ENCODE measurements around the gene POLE2. TPM values are rescaled to one million over a fixed set of nuclear protein-coding genes. Genes with fewer than 3 reads are reported as not detected.
"Not testable (repeated sequence)": the region's sequence is repeated elsewhere in the genome, so short reads cannot be mapped to it uniquely, and the experiment has no call there.

Gene POLE2
- total RNA-seq, 1 donor = 17.3 TPM

DNA sequence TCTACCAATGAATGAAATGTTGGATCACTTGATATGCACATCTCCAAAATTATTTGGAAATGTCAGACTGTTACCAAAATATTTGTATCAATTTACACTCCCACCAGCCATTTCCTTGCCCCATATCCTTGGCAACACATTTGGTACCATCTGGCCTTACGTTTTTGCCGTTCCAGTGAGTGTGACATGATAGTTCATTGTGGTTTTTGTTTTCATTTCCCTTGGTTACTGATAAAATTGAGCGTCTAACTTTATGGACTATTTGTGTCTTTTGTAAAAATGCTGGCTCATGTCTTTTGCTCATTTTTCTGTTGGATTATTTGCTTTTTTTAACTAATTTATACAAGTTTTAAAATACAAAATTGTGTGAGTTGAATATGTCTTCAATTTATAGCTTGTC lies 16.0 kb upstream of the POLE2 start:
- DNase-seq (ENCODE audit: low read depth) = peak; percentile 50
- H3K4me3 ChIP-seq (ENCODE audit: low read depth, low read length) = no peak overlapping the region
- TF ChIP-seq, protein P1, sequence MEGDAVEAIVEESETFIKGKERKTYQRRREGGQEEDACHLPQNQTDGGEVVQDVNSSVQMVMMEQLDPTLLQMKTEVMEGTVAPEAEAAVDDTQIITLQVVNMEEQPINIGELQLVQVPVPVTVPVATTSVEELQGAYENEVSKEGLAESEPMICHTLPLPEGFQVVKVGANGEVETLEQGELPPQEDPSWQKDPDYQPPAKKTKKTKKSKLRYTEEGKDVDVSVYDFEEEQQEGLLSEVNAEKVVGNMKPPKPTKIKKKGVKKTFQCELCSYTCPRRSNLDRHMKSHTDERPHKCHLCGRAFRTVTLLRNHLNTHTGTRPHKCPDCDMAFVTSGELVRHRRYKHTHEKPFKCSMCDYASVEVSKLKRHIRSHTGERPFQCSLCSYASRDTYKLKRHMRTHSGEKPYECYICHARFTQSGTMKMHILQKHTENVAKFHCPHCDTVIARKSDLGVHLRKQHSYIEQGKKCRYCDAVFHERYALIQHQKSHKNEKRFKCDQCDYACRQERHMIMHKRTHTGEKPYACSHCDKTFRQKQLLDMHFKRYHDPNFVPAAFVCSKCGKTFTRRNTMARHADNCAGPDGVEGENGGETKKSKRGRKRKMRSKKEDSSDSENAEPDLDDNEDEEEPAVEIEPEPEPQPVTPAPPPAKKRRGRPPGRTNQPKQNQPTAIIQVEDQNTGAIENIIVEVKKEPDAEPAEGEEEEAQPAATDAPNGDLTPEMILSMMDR (IDR thresholded peaks at IDR 0.05; ENCODE audit: insufficient read depth, low read depth, low read length) = no peak

DNA sequence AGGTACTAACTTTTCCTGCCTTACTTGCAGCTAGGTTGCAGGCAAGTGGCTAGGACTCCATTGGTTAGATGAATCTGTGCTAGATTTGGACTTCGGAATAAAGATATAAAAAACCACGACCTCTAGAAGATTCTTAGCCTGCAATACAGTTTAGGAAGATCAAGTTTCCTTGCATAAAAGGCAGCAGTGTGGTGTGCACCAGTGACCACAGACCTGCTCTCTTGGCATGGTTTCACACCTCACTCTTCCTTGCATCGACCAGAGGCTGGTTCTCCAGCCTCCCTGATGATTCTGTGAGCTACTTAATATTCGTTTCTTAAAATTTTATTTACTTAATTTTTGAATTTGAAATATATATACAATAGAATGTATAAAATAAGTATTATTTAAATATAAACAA lies 14.7 kb upstream of the POLE2 start:
- DNase-seq (ENCODE audit: low read depth) = no peak
- no peak overlapping the region for H3K4me3 ChIP-seq (ENCODE audit: low read depth, low read length)
- TF ChIP-seq, protein P1 (IDR thresholded peaks at IDR 0.05; ENCODE audit: insufficient read depth, low read depth, low read length) = no peak

DNA sequence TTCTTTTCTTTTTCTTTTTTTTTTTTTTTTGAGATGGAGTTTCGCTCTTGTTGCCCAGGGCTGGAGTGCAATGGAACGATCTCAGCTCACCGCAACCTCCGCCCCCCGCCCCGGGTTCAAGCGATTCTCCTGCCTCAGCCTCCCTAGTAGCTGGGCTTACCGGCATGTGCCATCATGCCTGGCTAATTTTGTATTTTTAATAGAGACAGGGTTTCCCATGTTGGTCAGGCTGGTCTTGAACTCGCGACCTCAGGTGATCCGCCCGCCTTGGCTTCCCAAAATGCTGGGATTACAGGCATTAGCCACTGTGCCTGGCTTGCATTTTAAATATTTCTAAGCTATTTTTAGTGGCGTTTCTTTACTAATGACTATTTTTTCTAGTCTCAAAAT lies 5.7 kb upstream of the POLE2 start:
- not testable (repeated sequence) for DNase-seq (ENCODE audit: low read depth)

DNA sequence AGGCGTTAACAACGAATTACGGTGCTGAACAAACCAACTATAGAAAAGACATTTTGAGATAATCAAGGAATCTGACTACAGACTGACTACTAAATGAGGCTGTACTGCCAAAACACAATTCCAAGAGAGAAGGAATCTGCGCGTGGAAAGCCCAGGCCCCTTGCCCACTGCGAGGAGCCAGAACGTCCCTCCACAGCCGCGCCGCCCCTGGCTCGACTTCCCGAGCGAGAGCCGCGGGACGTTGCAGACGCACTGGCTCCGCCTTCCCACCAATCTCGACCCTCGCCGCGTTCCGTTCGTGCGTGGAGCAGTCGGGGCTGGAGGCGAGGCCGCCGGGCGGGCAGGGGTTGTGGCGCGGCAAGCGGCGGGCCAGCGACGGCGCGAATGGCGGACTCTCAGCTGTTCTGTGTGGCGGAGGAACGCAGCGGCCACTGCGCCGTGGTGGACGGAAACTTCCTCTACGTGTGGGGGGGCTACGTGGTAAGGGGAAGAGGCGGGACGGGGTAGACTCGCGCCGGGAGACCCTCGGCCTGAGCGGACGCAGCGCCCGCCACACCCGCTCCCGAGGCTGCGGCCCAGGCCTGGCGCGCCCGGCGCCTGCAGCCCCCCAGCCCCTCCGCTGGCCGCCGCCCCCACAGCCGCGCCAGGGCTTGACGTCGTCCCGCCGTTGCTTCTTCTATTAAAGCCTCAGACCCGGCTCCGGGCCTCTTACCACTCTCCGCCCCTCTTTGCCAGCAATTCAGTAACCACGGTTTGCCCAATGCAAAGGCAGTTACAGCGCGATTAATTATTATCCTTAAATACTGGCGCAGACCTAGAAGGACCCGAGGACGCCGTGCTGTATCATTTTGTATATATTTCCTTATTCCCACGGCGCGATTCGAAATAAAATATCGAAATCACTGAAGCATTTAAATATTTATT lies 5.1 kb upstream of the POLE2 start, which contains the start of gene KLHDC1:
TSS of gene KLHDC1 (plus strand) at position 310 of the 924 bp plus-strand sequence. CDS start at position 385, 75 bp downstream.
- TF ChIP-seq, protein P1 (IDR thresholded peaks at IDR 0.05; ENCODE audit: insufficient read depth, low read depth, low read length) = no peak
- peak; percentile 81 for DNase-seq (ENCODE audit: low read depth)
- H3K4me3 ChIP-seq (ENCODE audit: low read depth, low read length) = peak within 1 kb of the TSS; percentile 73

More for the DNA sequence above, 5.7 kb upstream of the POLE2 start:
- peak overlapping the region; percentile 73 for H3K4me3 ChIP-seq (ENCODE audit: low read depth, low read length)

DNA sequence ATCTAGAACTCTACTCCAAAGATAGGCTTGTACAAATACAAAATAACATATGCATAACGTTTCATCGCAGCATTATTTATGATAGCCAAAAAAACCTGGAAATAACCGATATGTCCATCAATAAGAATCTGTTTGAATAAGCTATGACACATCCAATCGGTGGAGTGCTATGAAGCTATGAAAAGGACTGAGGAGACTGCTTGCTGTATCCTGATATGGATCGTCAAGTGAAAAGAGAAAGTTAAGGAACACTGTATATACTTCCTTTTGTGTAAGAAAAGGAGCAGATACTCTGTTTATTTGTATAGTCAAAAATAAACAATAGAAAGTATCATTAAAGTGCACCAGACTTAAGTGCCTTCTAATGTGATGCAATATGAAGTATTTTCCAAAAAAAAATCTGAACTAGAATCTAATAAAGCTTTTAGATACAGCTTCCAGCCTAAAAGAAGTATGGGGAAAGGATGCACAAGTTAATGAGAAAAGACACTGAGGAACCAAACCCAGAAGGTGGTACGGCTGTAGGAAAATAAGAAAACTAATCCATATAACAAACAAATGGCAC lies 4.3 kb upstream of the POLE2 start:
- TF ChIP-seq, protein P1 (IDR thresholded peaks at IDR 0.05; ENCODE audit: insufficient read depth, low read depth, low read length) = no peak
- peak overlapping the region; percentile 73 for H3K4me3 ChIP-seq (ENCODE audit: low read depth, low read length)
- peak; percentile 37 for DNase-seq (ENCODE audit: low read depth)

DNA sequence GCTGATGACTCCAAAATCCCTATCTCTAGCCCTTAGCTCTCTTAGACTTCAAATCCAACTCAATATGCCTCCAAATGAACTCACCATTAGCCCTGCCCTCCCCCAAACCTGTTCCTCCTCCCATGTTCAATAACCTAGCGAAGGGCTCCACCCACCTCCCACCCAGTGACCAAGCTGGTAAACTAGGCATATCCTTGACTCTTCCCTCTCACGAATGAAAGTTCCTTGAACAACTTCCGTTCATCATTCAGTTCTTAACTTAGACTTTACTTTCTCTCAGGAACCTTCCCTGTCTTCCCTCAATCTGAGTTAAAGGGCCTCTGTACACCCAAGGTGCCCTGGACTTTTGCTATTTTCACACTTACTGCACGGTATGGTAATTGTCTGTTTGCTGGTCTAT lies 3.0 kb upstream of the POLE2 start:
- DNase-seq (ENCODE audit: low read depth) = no peak
- H3K4me3 ChIP-seq (ENCODE audit: low read depth, low read length) = no peak overlapping the region
- TF ChIP-seq, protein P1 (IDR thresholded peaks at IDR 0.05; ENCODE audit: insufficient read depth, low read depth, low read length) = no peak

DNA sequence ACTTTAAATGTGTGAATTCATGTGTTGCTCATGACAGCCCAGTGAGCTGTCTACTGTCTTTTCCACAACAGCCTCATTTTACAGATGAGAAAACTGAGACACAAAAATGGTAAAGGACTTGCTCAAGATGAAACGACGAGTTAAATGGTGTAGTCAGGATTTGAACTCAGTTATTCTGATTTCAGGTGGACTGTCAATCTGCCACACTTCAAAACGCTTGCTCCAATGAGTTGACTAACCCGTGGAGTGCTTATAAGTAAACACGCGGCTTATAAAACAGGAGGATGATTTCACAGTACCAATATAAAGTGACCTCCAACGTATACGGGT lies 652 bp upstream of the POLE2 start:
- no peak for DNase-seq (ENCODE audit: low read depth)
- H3K4me3 ChIP-seq (ENCODE audit: low read depth, low read length) = no peak overlapping the region
- TF ChIP-seq, protein P1 (IDR thresholded peaks at IDR 0.05; ENCODE audit: insufficient read depth, low read depth, low read length) = no peak

Data from fibroblast of villous mesenchyme (primary cell).